Stomach smooth muscle (tissue), 2 donors: ENCODE results near the gene PACSIN3.
A peak's percentile ranks its signal among the peaks of the same experiment; 100 is the strongest.

ENCODE experiments used
- H3K27ac ChIP-seq: one replicate; pipeline ENCODE4 v1.7.0; 2013; ENCODE audit warnings: mild to moderate bottlenecking, low read length, inconsistent platforms
- H3K27me3 ChIP-seq, 2 donors: one replicate each; pipeline ENCODE4 v1.7.0; 2013; ENCODE audit warnings: low read length in 2 of 2; ENCODE audit not compliant: insufficient read depth in 2 of 2, control insufficient read depth in 1 of 2
- H3K36me3 ChIP-seq, 2 donors: one replicate each; pipeline ENCODE4 v1.7.0; 2013; ENCODE audit warnings: low read length in 2 of 2; ENCODE audit not compliant: control insufficient read depth in 2 of 2, insufficient read depth in 2 of 2
- H3K4me1 ChIP-seq: one replicate; pipeline ENCODE4 v1.7.0; 2013; ENCODE audit warnings: low read length; ENCODE audit not compliant: control insufficient read depth, insufficient read depth
- H3K4me3 ChIP-seq, 2 donors: one replicate each; pipeline ENCODE4 v1.7.0; 2013; ENCODE audit warnings: low read length in 2 of 2
- H3K9ac ChIP-seq, 2 donors: one replicate each; pipeline ENCODE4 v1.7.0; 2013; ENCODE audit warnings: low read length in 2 of 2, mild to moderate bottlenecking in 1 of 2
- H3K9me3 ChIP-seq, 2 donors: one replicate each; pipeline ENCODE4 v1.7.0; 2013; ENCODE audit warnings: low read length in 2 of 2; ENCODE audit not compliant: control insufficient read depth in 2 of 2
- donor health status: healthy.
- donor health status: Pancreatic carcinoma.

Gene PACSIN3

DNA sequence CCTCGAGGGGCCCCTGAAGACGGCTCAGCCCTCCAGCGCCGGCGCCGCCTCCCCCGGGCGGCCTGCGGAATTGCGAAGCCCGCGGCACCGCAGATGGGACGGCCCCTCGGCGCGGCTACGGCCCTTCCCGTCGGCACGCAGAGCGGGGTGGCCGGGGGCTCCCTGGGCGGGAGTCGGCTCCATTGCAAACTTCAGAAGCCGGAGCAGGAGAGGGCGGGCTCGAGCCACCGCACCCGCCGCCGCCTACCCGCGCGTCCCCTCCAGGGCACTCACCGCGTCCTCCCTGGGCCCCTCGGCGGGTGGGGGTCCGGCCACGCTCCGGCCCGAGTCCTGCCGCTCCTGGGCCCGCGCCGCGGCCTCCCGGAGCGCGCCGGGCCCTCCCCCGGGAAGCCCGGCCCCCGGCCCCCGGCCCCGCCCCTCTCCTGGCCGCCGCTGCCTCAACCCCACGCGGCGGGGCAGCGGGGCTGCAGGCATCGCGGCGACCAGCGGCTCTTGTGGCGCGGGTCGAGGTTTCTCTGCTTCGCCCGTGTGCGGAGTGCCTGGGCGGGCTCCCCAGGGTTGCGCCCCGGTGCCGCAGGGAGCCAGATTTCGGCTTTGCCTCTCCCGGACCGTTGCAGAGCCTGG is at the start of gene PACSIN3:
Gene PACSIN3 (minus strand): TSS at position 359 of the 624 bp plus-strand sequence. CDS start 3,707 bp downstream, outside the sequence.
- Histone ChIP-seq H3K36me3 (peaks cover 0 to 3% of the 10 kb centered on the region in 2 donors), H3K27me3 (no peaks in the 10 kb centered on the region), H3K9ac (peak within 1 kb of the TSS; percentile 68 to 78), H3K4me1 (peaks cover 67% of the 10 kb centered on the region), H3K9me3 (no peaks in the 10 kb centered on the region), H3K4me3 (peak within 1 kb of the TSS; percentile 81 to 84), H3K27ac (peak within 1 kb of the TSS; percentile 93)

DNA sequence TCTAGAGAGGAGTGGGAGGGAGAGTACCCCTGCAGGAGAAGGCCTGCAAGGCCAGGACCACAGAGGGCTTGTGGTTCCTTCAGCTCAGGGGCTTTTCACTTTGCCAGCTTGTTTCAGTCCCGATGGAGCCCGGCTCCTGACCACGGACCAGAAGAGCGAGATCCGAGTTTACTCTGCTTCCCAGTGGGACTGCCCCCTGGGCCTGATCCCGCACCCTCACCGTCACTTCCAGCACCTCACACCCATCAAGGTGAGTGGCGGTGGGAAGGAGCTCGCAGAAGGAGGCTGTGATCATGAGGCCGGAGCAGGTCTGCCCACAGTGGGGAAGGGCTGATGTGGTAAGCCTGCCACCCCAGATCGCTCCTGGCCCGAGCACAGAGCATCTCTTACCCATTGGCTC is 48.9 kb upstream of the PACSIN3 start:
- Histone ChIP-seq H3K36me3 (peaks cover 21 to 28% of the 10 kb centered on the region in 2 donors), H3K27ac (peak overlapping the region; percentile 62), H3K4me1 (peaks cover 13% of the 10 kb centered on the region), H3K9me3 (no peaks in the 10 kb centered on the region), H3K9ac (no peak overlapping the region), H3K4me3 (no peak overlapping the region), H3K27me3 (no peaks in the 10 kb centered on the region)

DNA sequence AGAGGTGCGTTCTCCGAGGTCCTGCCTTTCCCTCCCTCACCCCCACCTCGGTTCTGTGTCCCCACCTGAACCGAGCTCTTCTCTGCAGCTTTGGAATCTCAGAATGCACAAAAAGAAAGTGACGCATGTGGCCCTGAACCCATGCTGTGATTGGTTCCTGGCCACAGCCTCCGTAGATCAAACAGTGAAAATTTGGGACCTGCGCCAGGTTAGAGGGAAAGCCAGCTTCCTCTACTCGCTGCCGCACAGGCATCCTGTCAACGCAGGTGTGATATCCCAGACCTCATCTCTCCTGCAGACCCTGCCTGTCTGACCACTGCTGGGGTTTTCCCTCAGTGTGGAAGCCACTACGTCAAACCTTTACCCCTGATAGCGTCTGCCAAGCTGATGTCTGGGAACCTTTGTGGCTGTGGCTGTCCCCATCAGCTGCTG is 48.5 kb upstream of the PACSIN3 start:
- Histone ChIP-seq H3K4me1 (peaks cover 13% of the 10 kb centered on the region), H3K9ac (no peak overlapping the region), H3K36me3 (peaks cover 17 to 26% of the 10 kb centered on the region in 2 donors), H3K27ac (peak overlapping the region; percentile 62), H3K4me3 (peak overlapping the region; percentile 23 to 47), H3K27me3 (no peaks in the 10 kb centered on the region), H3K9me3 (no peaks in the 10 kb centered on the region)

DNA sequence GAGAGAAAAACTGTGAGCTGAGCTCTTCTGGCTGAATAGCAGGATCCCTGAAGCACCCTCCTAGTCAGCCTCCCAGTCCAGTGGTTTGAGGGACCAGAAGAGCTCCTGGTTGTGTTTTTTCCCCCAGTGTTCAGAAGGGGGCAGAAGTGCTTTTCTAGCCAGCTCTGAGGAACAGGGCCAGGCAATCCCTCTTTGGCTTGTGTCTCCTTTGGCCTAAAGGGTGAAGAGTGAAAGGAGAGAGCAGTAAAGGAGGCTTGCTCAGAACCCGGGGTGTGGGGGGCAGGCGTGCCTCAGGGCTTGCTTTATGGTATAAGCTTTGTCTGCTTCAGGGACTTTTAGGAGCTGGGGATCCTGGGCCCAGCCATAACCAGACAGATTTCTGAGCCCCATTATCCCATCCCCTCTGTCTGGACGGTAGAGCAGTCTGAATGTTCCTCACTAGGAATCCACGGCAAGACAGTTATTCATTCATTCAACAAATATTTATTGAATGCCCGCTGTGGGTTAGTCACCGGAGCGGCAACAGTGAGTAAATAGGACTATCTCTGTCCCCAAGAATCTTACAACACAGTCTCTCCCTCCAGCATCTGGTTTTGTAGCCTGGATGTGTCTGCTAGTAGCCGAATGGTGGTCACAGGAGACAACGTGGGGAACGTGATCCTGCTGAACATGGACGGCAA is 47.9 kb upstream of the PACSIN3 start:
- Histone ChIP-seq H3K4me1 (peaks cover 13% of the 10 kb centered on the region), H3K4me3 (peak overlapping the region; percentile 23 to 47), H3K27me3 (no peaks in the 10 kb centered on the region), H3K9ac (no peak overlapping the region), H3K9me3 (no peaks in the 10 kb centered on the region), H3K36me3 (peaks cover 13 to 20% of the 10 kb centered on the region in 2 donors), H3K27ac (peak overlapping the region; percentile 62)

DNA sequence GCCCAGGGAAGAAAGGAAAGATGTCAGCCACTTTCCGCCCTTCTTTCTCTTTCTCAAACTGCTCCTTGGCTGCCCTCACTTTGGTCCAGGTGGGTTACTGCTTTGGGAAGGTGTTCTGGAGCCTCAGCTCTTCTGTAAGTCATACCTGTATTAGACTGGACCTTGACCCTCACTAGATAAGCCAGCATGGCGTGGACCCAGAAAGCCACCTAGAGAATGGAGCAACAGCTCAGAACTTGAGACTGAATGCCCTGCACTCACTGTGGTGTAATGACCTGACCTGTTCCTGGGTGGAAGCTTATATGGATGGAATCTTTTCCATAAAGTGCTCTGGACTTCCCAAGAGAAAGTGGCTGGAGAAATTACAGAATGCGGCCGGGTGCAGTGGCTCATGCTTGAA is 46.8 kb upstream of the PACSIN3 start:
- Histone ChIP-seq H3K4me3 (no peak overlapping the region), H3K4me1 (peaks cover 13% of the 10 kb centered on the region), H3K9ac (no peak overlapping the region), H3K9me3 (no peaks in the 10 kb centered on the region), H3K36me3 (peaks cover 11 to 17% of the 10 kb centered on the region in 2 donors), H3K27ac (no peak overlapping the region), H3K27me3 (no peaks in the 10 kb centered on the region)

DNA sequence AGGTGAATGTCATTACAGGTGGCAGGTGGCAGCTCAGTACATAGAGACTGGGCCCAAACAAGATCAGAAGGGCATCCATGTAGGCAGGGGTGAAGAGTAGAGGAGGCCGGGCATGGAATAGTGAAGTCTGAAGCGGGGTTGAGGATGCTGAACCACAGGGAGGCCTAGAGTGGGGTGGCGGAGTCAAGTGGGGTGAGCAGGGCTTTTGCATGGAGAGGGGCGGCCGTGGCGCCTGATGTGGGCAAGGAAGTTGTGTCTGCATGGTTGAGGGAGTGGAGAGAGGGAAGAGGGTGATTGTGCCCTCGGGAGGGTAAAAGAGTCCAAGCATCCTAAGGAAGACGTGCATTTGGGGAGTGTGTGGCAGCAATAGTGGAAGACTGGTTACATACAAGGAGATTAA is 42.9 kb upstream of the PACSIN3 start:
- Histone ChIP-seq H3K9ac (no peak overlapping the region), H3K4me3 (no peak overlapping the region), H3K4me1 (peaks cover 2% of the 10 kb centered on the region), H3K27me3 (no peaks in the 10 kb centered on the region), H3K9me3 (no peaks in the 10 kb centered on the region), H3K27ac (no peak overlapping the region), H3K36me3 (peaks cover 11 to 16% of the 10 kb centered on the region in 2 donors)

DNA sequence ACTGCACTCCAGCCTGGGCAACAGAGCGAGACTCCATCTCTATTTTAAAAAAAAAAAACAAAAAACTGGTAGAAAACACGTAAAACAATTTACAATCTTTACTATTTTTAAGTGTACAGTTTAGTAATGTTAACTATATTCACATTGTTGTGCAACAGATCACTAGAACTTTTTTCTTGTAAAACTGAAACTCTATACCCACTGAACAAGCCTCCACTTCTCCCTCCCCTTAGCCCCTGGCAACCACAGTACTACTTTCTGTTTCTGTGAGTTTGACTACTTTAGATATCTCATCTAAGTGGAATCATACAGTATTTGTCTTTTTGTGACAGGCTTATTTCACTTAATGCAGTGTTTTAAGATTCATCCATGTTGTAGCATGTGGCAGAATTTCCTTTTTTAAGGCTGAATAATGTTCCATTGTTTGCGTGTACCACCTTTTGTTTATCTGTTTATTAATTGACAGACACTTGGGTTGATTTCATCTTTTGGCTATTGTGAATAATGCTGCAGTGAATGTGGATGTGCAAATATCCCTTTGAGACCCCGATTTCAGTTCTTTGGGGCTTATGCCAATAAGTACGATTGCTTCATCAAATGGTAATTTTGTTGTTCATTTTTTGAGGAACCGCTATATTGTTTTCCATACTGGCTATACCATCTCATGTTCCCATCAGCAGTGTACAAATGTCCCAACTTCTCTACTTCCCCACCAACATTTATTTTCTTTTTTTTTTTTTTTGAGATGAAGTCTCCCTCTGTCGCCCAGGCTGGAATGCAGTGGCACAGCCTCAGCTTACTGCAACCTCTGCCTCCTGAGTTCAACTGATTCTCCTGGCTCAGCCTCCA is 39.5 kb upstream of the PACSIN3 start:
- no peak overlapping the region for H3K27ac ChIP-seq
- peaks cover 17% of the 10 kb centered on the region in 2 donors for H3K36me3 ChIP-seq
- H3K4me1 ChIP-seq, result no peaks in the 10 kb centered on the region

DNA sequence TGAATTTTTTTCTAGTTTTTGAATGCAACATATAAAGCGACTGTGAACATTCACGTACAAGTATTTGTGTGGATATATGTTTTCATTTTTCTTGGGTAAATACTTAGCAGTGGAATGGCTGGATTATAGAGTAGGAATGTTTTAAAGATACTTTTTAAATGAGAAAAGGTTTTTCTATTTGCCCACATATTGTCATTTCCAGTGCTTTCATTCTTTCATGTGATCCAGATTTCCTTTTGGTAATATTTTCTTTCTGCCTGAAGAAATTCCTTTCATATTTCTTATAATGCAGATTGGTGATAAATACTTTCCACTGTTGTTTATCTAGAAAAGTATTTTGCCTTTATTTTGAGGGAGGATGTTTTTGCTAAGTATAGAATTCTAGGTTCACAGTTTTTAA is 36.5 kb upstream of the PACSIN3 start:
- H3K4me3 ChIP-seq, result no peak overlapping the region
- no peaks in the 10 kb centered on the region for H3K9me3 ChIP-seq
- peaks cover 21 to 22% of the 10 kb centered on the region in 2 donors for H3K36me3 ChIP-seq
- H3K27me3 ChIP-seq, result no peaks in the 10 kb centered on the region
- no peak overlapping the region for H3K9ac ChIP-seq
- peaks cover 6% of the 10 kb centered on the region for H3K4me1 ChIP-seq
- H3K27ac ChIP-seq, result no peak overlapping the region

More for the DNA sequence above, 39.5 kb upstream of the PACSIN3 start:
- no peak overlapping the region for H3K9ac ChIP-seq
- H3K27me3 ChIP-seq, result no peaks in the 10 kb centered on the region
- H3K9me3 ChIP-seq, result no peaks in the 10 kb centered on the region
- no peak overlapping the region for H3K4me3 ChIP-seq

DNA sequence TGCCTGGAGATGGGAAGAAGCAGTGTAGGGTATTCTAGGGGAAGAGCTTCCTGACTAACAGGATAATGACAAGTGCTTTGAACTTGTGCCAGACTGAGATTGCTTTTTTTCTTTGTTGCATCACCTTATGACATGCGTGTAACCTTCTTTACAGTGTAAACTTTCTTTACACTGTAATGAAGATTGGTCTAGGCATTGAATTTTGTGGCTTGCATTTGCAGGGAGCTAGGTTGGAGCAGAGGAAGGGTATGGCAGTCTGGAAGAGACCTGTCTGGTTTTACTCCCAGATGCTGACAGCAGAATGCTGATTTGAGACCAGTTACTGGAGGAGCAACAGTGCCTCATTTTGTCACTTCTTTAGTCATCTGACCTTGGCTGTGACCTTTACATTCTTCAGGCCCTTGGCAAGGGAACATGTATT is 34.2 kb upstream of the PACSIN3 start:
- H3K27ac ChIP-seq, result no peak overlapping the region
- H3K9me3 ChIP-seq, result no peaks in the 10 kb centered on the region
- H3K36me3 ChIP-seq, result peaks cover 17 to 19% of the 10 kb centered on the region in 2 donors
- no peak overlapping the region for H3K4me3 ChIP-seq
- H3K9ac ChIP-seq, result no peak overlapping the region
- no peaks in the 10 kb centered on the region for H3K27me3 ChIP-seq
- peaks cover 21% of the 10 kb centered on the region for H3K4me1 ChIP-seq

DNA sequence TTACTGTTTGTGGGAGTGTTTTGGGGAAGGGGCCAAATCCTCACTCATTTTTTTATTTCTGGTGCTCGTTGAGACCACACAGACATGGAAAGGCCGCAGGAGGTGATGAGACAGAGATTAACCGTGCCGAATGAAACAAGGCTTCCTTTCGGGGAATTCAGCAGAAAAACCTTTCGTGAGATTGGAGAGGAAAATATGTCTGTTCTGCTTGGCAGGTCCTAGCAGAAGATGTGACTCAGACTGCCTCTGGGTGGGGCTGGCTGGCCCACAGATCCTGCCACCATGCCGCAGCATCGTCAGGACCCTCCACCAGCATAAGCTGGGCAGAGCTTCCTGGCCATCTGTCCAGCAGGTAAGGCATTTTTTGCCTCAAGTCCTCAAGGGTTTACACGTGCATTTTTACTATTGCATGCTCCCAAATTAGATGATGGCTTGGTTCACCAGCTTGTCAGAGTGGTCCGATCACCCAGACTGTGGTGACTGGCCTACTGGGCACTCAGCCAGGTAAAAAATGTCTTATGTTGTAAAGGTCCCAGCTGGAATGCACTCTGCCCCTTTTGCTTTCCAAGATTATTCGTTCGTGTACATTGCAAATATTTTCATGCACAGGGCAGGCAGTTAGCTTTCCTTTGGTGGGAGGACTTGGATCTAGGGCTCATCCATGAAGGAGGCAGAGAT is 30.0 kb upstream of the PACSIN3 start:
- peak overlapping the region; percentile 78 to 89 for H3K9ac ChIP-seq
- H3K9me3 ChIP-seq, result no peaks in the 10 kb centered on the region
- peaks cover 37% of the 10 kb centered on the region for H3K4me1 ChIP-seq
- peak overlapping the region; percentile 61 to 93 for H3K4me3 ChIP-seq
- H3K27ac ChIP-seq, result peak overlapping the region; percentile 94
- no peaks in the 10 kb centered on the region for H3K27me3 ChIP-seq
- peaks cover 12% of the 10 kb centered on the region in 2 donors for H3K36me3 ChIP-seq
